DMS79 (cell line): ENCODE results near the gene ATP1A2.

Experiments
- DNase-seq: peaks from one replicate; lab custom pipeline; 2025; lab: John Stamatoyannopoulos, UW

ATP1A2 gene

DNA sequence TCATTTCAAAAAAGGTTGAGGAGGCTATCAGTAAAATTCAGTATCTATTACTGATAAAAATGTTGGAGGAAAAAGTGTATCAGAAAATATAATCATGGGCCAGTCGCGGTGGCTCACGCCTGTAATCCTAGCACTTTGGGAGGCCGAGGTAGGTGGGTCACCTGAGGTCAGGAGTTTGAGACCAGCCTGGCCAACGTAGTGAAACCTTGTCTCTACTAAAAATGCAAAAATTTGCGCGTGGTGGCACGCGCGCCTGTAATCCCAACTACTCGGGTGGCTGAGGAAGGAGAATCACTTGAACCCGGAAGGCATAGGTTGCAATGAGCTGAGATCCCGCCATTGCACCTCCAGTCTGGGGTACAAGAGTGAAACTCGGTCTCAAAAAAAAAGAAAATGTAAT lies 30.5 kb downstream of the ATP1A2 start:
- DNase-seq = no peak

DNA sequence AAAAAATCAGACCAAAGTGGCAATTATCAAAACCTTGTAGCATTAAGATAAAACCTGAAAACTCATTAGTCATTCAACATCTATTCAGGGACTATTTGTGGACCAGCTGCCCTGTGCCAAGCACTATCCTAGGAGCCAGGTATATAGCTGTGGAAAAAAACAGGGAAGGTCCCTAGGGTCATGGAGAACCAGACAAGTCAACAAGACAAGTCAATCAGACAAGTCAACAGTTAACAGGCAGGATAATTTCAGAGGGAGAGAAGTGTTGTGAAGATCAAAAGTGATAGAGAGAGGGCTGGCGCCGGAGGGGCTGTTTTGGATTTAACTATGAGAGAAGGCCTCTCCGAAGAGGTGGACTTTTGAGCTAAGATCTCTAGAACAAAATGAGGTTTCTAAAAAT lies 32.6 kb downstream of the ATP1A2 start:
- DNase-seq = no peak

DNA sequence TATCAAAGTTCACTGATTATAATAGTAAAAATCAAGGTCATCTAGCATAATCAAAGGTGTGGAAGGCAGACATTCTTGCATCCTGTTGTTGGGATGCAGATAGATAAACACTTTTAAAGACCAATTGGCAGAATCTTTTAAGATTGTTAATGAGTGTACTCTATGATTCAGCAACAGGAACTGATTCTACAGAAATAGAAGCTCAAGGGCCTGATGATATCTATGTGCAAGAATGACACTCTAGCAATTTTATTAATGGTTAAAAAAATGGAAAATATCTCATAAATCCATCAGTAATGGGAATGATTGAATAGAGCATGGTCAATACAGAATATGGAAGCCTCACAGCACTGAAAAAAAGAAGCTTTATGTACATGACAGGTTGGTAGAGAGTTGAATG lies 33.7 kb downstream of the ATP1A2 start:
- no peak for DNase-seq

- DNase-seq = no peak
Measured at GRCh38 chr1:160149716-160150115, 34.2 kb downstream of the ATP1A2 start.

GRCh38 chr1:160151303-160151702 lies 35.7 kb downstream of the ATP1A2 start, which contains the start of gene ATP1A4:
Gene ATP1A4, plus strand, starts transcription at chr1:160151603. Its CDS starts 438 bp downstream, at chr1:160152041.
- DNase-seq = no peak

DNA sequence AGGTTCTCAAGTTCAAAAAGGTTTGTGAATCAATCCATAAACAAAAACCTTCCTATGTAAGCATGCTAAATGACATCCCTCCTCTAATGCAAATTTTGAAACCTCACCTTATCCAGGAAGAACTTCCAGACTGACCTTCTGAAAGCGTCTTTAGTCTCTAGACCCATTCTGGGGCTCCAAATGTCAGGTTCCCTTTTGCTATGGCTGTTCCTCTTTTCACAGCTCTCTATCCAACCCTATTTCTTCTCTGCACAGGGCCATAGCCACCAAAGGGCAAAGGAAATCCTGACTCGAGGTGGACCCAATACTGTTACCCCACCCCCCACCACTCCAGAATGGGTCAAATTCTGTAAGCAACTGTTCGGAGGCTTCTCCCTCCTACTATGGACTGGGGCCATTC lies 39.2 kb downstream of the ATP1A2 start:
- DNase-seq = no peak

- DNase-seq = no peak
Measured at GRCh38 chr1:160156361-160156760, 40.8 kb downstream of the ATP1A2 start.

- no peak for DNase-seq
Measured at GRCh38 chr1:160157174-160157573, 41.6 kb downstream of the ATP1A2 start.

DNA sequence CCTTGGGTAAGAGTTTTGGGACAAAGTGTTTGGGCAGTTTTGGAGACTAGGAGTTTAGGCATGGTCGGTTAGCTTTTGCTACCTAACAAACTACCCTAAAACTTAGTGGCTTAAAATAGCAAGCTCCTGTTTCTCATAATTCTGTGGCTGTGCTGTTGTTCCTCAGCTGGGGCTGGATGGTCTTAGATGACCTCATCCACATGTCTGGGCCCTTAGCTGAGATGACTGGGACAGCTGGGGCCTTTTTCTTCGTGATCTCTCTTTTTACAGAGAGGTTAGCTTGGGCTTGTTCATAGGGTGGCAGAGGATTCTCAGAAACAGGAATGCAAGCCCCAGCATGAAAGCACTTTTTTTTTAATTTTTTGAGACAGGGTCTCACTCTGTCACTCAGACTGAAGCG lies 42.5 kb downstream of the ATP1A2 start:
- no peak for DNase-seq

GRCh38 chr1:160158534-160158933 lies 43.0 kb downstream of the ATP1A2 start:
- DNase-seq = no peak

DNA sequence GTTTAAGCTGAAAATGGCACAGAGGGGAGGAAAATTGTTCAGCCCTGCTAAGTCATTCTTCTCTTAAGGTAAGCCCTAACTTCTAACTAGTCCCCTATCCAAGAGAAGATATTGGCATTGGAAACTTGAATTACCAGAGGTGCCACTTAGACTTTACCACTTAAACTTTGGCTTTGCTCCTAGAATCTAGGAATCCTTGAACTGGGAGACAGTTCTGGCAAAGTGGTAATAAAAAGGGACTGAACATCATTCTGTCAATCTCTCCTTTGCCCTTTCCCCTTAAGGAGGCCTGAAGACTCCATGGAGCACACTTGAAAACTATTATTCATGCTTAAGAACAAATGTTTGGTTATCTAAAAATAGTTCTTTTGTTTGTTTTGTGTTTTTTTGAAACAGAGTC lies 44.3 kb downstream of the ATP1A2 start:
- DNase-seq = peak; percentile 97

DNA sequence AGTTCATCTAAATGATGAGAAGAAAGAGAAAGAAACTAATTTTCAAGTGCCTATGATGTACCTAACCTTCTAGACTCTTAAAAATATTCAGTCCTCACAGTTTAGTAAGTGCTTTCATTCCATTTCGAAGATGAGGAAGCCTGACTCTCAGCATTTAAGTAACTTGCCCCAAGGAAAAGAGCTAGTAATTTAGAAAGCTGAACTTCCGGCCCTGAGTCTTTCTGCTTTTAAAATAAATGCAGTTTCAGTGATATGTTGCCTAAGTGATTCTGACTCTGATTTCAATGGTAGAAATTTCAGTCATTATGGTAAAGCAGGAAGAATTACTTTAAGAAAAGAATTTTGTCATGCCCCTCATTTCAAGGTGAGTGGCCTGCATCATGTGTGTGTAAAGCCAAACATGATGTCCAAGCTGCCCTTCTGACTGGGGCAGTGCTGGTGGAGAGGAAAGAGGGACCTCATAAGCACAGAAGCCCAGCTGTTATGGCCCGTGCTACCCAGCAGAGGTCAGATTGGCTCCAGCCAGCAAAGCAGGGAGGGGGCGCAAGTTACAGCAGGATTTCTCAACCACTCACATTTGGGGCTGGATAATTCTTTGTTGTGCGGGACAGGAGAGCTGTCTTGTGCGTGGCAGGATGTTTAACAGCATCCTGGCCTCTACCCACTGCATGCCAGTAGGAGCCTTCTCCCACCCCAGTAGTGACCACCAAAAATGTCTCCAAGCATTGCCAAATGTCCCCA lies 46.6 kb downstream of the ATP1A2 start:
- no peak for DNase-seq

DNA sequence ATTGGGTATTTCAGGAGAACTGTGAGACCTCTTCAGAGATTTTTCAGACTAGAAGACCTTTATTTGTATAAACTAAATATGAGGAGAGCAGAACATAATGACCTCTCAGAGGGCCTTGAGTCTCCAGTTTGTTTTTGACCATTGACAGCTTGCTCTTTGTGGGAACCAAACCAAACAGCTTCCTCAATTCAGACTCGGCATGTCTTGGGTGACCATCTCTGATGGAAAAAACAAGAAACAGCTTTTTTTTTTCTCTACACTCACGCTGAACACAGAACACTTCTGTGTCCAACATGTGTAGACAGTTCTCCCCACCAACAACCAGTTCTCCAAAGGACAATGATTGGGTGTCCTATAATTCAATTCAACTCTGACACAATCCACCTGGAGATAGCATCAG lies 47.4 kb downstream of the ATP1A2 start:
- DNase-seq = no peak

DNA sequence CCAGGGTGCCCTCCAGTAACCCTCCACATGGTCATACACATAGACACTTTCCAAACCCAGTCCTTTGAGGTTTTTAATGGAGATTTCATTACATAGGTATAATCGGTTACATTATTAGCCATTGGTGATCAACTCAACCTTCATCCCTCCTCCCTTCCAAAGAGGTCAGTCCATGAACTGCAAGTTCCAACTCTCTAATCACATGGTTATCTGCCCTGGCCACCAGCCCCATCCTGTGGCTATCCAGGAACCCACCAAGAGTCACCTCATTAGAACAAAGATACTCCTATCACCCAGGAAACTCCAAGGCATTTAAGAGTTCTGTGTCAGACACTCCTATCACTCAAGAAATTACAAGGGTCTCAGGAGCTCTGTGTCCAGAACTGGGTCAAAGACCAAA lies 48.1 kb downstream of the ATP1A2 start:
- no peak for DNase-seq

GRCh38 chr1:160164121-160164520 lies 48.6 kb downstream of the ATP1A2 start:
- DNase-seq = no peak

- peak; percentile 5 for DNase-seq
Measured at GRCh38 chr1:160166166-160166868, 50.8 kb downstream of the ATP1A2 start.

DNA sequence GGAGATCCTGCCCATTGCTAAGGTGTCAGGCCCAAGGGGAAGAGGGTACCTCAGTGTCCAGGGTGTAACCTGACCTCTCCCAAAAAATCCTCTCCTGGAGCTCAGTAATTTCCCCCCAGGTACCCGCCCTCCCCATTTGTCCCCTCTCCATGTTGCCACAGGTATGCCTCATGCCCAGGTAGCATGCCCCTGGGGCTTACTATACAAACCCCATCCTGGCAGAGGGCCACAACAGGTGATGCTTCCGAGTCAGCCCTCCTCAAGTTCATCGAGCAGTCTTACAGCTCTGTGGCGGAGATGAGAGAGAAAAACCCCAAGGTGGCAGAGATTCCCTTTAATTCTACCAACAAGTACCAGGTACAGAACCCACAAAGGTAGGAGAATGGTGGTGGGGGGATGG lies 51.5 kb downstream of the ATP1A2 start:
- peak; percentile 75 for DNase-seq

DNA sequence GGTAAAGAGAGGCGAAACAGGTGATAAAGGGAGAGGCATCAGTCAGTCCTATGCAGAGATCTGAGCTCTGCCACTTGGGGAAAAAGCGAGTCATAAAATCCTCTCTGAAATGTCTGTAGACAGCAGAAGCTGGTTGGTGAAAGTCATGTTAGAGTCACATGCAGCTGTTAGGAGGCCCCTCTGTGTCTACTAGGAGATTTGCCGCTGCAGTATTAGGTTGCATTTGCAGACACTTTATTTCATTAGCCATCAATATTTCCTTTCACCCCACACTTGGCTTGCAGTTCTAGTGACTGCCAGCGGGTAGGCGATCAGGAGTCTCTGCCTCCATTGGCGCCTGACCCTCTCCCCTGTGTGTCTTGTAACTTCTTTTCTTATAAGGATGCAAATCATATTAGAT lies 52.0 kb downstream of the ATP1A2 start:
- DNase-seq = peak; percentile 19

DNA sequence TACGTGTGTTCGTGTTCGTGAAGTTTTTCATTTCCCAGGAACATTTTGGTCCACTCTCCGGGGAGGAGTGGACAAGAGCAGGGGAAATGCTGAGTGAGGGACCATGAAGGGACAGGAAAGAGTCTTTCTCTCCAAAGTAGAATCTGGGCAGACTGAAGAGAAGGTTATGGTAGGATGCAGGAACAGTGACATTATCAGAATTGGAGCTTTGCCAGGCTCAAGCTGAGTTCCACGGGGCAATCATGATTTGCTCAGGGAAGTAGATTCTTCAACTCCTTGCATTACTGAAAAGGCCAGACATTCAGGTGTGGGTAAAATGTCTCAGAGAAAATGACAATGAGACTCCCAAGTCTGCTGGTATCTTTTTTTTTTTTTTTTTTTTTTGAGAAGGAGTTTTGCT lies 52.5 kb downstream of the ATP1A2 start:
- no peak for DNase-seq

DNA sequence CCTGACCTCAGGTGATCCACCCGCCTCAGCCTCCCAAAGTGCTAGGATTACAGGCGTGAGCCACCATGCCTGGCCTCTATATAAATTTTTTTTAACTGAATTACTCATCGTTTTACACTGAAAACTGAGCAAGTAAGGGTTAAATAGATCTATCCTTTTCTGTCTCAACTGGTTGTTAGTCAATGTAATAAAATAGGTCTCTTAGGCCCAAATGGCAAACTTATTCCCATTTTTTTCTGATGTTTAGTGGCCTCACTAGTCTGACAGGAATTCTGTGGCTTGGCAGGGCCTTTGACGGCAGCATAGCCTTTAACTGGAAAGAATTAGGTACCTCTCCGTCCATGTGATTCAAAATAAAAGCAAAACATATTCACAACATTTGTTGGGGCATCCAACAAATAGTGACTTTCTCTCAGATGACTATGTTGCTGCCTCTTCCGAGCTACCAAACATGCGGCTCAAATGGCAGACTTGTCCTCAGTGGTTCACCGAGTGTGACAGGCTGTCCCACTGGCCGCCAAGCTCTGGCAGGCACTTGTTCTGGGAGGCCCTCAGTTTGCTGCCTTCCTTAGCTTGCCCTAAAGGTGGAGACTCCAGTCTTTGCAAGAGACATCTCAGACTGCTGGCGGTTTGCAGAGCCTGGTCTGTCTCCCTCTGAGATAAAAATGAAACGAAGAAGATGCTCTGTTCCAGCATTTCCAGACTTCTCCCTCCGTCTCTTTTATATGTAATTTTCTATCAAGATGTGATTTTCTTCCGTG lies 53.2 kb downstream of the ATP1A2 start:
- DNase-seq = no peak

DNA sequence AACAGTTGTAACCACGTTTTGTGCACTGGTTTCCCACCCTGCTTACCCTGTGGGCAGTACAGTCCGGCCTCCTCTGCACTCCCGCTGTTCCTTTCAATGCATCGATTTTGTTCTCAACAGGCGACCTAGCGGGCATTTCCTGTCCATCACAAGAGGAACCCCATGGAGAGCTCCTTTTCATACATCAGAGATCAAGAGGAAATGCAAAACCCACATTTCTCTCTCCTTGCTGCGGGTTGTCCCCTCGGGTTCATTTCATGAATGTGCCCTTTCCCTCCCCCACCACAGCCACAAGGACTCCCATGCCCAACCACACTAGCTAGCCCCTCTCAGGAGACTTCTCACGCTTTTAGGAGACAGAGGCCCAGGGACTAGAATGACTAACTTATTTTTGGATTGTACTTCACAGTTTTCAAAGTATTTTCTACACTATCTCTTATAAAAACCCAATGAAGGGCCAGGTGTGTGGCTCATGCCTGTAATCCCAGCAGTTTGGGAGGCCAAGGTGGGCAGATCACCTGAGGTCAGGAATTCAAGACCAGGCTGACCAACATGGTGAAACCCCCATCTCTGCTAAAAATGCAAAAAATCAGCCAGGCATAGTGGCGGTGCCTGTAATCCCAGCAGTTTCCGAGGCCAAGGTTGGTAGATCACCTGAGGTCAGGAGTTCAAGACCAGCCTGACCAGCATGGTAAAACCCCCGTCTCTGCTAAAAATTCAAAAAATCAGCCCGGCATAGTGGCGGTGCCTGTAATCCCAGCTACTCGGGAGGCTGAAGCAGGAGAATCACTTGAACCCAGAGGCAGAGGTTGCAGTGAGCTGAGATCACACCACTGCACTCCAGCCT lies 54.2 kb downstream of the ATP1A2 start:
- peak; percentile 34 for DNase-seq

DNA sequence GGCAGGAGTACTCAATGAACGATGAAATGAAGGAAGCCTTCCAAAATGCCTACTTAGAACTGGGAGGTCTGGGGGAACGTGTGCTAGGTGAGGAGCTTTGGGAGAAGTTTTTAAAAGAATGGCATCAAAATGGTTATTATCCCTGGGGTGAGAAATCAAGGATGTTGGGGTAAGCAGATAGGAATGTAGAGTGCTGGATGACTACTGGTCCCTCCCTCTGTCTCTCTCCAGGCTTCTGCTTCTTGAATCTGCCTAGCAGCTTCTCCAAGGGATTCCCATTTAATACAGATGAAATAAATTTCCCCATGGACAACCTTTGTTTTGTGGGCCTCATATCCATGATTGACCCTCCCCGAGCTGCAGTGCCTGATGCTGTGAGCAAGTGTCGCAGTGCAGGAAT lies 55.8 kb downstream of the ATP1A2 start:
- DNase-seq = no peak
